ENCODE results near the gene NT5C2. TPM values are rescaled to one million over a fixed set of nuclear protein-coding genes. Genes with fewer than 3 reads are reported as not detected.
A peak's percentile ranks its signal among the peaks of the same experiment; 100 is the strongest.
"Not testable (repeated sequence)": the region's sequence is repeated elsewhere in the genome, so short reads cannot be mapped to it uniquely, and the experiment has no call there.

NT5C2 gene
- total RNA-seq, 1 donor from 2014 or later = 92.6 TPM

DNA sequence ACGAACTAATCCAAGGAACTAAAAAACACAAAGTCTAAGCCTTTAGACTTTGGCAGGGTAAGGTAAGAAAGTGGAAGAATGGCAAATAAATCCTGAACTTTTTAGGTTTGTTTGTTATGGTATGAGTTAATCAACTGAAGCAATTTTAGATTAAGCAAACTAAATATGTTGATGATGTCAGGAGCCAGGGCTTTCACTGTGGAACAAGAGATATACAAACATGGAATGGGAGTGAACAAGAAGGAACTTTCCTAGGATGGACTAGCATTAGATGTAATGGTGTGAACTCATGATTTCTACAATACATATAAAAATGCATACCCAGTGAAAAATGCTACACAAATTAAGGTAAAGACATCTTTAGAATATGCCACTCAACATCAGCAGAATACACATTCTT, 35.8 kb downstream of the NT5C2 start:
- no peak for DNase-seq

DNA sequence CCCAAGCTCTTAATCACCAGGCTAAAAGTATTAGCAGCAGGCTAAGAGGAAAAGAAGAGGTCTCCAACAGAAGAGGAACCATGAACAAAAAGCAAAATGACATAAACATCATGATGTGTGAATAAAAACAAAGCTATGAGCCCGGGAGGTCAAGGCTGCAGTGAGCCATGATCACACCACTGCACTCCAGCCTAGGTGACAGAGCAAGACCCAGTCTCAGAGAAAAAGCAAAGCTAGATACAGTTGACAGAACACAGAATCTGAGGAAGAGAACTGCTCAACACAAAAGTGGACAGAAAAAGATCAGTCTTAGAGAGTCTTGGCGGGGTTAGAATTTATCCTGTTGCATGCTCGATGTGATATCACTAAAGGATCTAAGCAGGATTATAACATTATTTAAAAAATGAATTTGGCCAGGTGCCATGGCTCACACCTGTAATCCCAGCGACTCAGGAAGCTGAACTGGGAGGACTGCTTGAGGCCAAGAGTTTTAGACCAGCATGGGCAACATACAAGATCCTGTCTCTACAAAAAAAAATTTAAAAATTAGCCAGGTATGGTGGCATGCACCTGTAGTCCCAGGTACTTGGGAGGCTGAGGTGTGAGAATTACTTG, 37.5 kb downstream of the NT5C2 start:
- no peak for DNase-seq

DNA sequence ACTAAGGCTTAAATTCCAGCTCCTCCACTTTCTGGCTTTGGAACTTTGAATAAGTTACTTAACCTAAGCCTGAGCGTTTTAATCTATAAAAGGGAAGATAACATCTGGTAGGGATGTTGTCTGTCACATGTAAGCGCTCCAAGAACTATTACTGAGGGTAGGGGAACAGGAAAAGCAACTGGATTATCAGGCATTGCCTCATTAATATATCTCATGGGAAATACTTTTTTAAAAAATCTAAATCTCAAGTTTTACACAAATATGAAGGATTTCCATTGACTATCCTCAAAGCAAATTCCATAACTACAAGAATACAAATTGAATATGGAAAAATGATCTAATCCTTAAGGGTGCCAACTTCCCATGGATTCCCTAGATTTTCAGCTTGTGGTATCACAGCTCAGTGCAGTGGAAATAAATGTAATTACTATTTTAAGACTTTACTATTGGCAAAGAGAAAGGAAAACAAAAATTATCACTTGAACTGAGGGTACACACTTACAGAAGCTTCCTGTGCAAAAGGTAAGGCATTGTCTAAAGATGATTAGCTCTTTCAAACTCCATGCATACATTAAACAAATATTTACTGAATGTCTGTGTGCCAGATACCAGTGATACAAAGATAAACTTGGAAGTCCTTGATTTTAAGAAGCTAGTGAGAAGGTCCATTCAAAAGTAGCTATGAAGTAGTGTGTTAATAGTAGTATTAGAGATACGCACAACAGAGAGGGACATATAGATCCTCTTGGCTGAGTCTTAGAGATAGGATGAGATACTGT, 38.4 kb downstream of the NT5C2 start:
- peak; percentile 82 for DNase-seq

DNA sequence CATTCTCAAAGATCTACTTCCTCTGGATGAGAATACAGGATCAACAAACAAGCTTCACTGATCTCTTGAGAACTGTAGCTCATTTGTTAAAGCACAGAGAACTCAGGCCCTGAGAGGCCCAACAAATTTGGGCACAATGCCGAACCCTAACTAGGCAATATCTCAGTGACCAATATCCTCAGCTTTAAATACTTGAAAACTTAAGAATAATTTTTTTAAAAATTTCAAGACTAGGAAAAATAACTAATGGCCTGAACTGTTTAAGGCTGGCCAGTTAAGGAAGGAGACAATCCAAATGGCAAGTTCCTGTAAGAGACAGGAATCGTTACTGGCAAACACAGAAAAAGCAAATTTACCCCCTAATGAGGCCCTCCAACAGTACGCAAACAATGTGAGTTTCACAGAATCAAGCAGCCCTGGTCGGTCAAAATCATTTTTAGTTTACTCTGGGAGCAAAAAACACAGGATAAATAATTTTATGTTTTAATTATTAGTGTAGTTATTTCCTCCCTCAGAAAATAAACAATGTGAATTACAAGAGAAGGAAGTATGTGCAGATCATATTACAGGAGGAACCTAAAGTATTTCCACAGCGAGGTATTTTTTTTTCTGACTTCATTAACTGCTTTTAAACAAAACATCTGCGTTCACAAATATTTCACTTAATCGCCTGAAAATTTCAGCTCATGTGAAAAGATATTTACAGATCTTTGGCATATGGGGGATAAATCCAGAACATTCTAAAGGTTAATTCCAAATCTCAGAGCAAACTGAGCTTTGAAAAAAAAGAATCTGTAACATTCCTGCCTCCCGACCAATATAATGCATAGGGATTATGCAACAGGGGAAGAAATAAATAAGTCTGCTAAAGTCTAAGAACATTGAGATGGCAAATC, 39.5 kb downstream of the NT5C2 start:
- peak; percentile 72 for DNase-seq

DNA sequence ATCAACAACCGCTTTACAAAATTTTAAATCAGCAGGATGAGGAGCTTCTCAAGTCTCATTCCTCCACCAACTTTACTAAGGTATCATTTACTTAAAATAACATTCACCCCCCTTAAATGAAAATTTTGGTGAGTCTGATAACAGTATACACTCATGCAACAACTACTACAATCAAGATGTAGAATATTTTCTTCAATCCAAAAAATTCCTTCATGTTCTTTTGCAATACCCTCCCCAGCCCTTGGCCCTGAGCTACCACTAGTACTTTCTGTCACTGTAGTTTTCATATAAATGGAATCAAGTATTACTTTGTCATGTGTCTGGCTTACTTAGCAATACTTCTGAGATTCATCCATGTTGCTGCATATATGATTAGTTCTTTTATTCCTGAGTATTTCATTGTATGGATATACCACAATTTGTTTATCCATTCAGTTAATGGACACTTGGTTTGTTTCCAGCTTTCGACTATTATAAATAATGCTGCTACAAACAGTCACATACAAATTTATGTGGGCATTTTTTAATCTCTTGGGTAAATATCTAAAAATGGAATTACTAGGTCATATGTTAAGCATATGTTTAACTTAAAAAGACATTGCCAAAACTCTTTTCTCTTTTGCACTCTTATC, 43.0 kb downstream of the NT5C2 start:
- DNase-seq = no peak

DNA sequence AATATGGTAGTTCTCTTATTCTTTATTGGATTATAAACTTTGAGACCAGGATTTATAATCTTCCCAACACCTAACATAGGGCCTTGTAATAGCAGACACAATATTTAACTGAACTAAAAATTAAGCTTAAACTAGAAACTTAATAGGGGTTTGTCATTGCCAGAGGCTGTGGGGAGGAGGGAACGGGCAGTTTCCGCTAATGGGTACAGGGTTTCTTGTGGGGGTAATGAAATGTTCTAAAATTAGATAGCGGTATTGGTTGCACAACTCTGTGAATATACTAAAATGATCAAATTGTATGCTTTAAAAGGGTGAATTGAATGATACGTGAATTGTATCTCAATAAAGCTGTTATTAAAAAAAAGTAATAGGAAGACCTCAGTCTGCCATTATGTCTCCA, 45.4 kb downstream of the NT5C2 start:
- no peak for DNase-seq

DNA sequence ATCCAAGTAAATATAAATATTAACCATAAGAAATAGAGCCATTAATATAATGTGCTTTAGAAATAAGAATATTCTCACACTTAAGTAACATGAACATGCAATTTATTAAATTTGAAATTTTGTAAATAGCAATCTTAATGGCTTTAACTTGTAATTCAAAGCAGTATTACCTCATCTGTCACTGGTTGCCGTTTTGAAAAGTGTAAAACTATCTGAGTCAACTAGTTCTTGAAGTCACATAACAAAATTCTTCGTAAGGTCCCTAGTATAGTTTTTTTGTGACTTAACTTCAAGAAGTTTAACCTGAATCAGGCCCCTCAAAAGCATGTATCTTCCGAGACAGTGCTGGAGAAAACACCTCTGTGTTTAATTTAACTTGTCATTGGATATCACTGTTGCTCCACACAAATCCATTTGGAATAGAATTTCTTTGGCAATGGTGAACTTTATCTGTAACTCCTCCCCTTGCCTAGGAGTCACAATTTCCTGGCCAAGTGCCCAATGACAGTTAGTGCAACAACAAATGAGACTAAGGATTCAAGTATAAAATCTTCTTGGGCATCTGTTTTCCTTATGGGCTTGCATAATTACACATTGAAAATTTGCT, 47.1 kb downstream of the NT5C2 start:
- DNase-seq = peak; percentile 97

DNA sequence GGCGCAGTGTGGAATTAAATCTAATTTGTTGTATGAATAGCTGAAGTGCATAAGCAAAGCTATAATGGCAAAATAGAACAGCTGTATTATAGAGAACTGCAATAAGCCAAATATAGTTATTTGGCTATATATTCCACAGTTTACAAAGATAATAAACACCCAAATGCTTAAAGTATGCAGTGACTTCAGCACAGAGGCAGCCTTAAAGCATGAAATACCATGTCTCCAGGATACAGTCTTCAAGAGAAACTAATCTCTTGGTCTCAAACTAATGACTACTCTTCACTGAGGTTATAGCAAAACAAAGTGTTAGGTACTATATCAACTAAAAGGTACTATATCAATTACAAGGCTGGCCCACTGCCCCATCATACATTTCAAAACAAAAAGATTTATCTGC, 48.0 kb downstream of the NT5C2 start:
- peak; percentile 40 for DNase-seq

DNA sequence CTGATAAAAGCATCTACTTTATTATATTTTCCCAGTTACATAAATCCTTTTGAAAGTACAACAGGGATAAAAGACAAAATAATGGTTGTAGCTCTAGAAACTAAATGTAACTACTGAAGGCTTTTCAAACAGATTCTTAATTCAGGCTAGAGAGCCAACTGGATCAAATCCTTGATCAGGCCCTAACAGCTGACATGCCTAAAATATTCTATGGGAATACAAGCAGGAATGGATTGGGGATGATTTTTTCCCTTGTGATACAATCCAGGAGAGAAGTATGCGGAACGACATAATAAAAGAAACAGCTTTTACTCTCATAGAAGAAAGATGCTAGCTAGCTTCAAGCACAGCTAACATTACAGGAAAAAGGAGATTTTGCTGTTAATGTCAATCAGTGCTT, 49.0 kb downstream of the NT5C2 start:
- DNase-seq = peak; percentile 26

DNA sequence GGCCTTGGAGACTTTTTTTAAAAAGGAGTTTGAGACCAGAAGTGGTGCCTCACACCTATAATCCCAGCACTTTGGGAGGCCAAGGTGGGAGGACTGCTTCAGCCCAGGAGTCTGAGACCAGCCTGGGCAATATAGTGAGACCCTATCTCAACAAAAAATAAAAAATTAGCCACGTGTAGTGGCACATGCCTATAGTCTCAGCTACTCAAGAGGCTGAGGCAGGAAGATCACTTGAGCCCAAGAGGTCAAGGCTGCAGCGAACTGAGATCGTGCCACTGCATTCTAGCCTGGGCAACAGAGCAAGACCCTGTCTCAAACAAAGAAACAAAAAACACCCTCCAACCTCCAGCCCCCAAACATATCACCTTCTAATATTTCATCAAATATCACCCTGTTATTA, 49.4 kb downstream of the NT5C2 start:
- DNase-seq = not testable (repeated sequence)

DNA sequence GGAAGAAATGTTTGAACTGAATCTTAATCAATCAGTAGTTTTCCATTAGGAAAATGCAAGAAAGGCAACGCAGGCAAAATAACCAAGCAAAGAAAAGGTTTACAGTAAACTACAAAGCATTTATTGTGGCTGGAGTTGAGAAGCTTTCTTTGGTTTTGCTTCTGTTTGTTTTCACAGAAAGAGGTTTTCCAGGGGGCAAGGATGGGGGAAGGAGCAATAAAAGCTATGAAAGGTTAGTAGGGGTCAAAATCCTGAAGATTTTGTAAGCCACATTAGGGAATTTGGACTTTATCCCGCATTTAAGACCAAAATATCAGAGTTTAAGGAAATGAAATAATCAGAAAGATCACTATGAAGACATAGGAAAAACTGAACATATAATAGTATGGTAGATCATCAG, 51.1 kb downstream of the NT5C2 start:
- no peak for DNase-seq

DNA sequence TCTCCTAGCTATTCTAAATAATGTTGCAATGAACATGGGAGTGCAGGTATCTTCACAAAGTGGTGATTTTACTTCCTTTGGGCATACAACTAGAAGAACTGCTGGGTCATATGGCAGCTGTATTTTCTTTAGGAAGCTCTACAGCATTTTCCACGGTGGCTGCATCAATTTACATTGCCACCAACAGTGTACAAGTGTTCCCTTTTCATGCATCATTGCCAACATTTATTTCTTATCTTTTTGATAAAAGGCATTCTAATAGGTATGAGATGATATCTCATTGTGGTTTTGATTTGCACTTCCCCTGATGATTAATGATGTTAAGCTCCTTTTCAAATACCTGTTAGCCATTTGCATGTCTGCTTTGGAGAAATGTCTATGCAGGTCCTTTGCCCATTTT, 52.6 kb downstream of the NT5C2 start:
- no peak for DNase-seq

DNA sequence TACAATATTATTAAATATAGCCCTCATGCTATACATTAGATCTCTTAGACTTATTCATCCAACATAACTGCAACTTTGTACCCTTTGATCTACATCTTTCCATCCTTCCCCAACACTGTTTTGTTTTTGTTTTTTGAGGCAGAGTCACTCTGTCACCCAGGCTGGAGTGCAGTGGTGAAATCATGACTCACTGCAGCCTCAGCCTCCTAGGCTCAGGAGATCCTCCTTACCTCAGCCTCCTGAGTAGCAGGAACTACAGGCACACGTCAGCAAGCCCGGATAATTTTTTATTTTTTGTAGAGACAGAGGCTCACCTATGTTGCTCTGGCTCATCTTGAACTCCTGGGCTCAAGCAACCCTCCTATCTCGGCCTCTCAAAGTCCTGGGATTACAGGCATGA, 53.3 kb downstream of the NT5C2 start:
- DNase-seq = no peak

DNA sequence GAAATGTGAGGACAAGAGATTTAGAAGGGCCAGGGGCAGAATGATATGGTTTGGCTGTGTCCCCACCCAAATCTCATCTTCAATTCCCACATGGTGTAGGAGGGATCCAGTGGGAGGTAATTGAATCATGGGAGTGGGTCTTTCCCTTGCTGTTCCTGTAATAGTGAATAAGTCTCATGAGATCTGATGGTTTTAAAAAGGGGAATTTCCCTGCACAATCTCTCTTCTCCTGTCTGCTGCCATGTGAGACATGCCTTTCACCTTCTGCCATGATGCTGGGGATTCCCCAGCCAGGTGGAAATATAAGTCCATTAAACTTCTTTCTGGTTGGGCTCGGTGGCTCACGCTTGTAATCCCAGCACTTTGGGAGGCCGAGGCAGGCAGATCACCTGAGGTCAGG, 57.9 kb downstream of the NT5C2 start:
- not testable (repeated sequence) for DNase-seq

DNA sequence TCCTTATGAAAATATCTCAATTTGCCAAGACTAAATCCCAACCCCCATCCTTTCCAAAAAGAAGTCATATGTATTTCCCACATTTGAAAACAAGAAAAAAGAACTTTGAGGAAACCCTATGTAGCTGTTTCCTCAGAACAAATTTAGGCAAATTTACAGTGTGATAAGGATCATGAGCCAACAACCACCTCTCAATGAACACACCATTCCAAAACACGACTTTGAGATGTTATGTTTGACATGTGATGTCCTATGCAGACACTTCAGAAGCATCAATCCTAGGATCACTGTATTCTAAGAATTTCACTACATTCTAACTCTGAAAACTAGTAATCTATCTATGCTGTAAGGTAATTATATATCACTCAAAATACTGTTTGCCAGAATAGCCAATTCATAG, 62.2 kb downstream of the NT5C2 start:
- no peak for DNase-seq

DNA sequence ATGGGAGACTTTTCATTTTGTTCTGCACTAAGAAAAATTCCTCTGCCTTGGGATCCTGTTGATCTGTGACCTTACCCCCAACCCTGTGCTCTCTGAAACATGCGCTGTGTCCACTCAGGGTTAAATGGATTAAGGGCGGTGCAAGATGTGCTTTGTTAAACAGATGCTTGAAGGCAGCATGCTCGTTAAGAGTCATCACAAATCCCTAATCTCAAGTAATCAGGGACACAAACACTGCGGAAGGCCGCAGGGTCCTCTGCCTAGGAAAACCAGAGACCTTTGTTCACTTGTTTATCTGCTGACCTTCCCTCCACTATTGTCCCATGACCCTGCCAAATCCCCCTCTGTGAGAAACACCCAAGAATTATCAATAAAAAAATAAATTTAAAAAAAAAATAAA, 62.9 kb downstream of the NT5C2 start:
- DNase-seq = not testable (repeated sequence)

DNA sequence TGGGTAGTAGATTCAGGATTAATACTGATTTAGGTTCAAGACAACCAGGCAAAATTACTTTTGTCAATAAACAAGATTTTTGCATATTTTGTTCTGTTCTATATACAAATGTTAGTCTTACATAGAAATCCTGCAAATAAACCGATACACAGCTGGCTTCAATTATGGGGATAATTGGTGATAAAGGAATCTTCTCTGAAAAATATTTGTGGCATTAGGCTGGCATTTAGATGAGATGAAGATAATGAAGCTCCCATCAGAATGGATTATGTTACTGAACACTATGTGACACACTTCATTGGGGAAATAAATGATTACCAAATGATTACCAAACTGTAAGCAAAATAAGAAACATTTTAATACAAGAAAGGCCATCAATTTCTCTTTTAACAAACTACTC, 65.8 kb downstream of the NT5C2 start:
- DNase-seq = no peak

DNA sequence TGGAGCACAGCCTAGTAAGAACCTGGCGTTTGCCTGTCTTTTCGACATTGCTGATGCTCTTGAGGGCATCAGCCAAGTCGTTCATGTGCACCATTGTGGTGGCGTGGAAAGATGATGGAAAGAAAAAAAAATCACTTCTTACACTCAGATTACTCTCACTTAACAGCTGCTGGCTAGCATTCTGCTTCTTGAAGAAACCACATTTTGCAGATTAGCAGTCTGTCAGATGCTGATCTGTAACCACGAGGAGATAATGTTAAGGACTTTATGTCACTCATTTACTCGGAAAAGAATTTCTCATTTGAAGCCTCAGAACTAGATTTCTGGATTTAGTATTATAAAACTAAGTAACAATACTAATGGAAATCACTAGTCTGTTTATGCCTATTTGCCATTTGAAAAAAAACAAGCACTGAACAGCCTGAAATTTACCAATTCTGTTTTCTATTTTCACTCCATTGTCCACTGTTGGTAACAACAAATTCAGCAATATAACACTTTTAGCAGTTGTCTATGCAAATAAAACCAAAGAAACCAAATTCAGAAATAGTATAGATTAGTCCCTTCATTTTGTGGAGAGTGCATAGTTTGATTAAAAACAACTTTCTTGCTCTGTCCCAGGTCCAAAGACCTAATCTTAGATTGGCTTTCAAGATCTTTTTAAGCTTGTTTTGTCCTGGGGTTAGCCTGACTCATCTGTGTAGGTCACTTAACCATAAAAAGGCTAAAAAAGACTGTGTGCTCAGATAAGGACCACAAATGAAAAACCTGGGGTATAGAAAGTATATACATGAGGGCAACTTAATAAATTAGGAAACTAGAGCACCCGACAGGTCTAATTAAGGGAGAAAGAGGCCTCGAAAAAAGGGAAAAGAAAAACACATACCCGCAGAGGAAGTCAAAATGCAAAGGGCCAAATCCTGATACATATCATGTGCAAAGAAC, 67.5 kb downstream of the NT5C2 start:
- DNase-seq = no peak

DNA sequence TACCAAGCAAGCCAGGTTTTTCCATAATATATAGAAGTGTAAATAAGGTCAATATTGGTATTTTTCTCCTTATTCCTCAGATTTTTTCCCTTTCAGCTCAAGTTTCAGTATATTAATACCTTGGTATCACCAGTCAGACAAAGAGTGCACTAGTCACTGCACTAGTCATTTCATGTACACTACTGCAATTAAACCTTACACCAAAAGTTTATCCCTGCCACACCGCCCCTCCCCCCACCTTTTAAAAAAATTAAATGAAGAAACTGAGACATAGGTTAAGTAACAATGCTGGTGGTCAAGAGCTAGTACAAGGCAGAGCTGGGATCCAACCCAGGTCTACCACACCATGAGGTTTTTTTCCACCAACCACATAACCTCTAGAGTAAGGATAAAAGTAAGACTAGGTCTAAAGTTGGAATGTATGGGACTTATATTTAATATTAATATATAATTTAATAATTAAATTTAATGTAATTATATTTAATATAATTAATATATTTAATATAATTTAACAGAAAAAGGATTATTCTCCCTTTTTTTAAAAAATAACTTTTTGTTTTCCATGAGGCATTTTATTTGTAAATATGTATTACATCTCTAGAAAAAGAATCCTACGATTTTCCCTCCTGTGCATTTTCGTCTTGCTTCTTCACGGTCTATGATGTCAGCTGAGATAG, 68.5 kb downstream of the NT5C2 start:
- no peak for DNase-seq

DNA sequence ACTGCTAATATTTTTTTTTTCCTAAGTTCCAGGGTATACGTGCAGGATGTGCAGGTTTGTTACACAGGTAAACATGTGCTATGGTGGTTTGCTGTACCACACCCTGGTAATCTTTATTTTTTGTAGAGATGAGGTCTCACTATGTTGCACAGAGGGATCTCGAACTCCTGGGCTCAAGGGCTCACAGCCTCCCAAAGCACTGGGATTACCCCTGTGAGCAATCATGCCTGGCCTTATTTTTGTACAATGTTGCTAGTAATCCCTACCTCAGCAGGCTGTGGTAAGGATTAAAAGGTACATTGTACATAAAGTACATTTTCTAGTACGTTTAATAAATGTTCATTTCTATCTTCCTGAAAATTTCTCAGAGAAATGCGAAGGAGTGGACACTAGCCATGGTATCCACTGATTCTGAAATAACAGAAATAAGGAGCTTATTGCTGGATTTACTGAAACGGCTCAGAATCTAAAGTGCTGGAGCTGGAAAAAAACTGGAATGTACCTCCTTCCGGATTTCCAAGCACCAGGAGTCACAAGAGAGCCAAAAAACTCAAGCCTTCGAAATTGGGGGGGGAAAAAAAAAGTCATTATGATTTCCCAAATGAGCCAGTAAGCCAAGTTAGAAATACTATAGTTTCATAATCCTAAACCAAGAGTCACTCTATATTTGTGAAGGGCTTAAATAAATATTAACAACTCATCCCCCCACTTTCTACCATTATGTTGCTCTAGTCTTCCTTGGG, 69.6 kb downstream of the NT5C2 start:
- DNase-seq = no peak

Data from skin of body (tissue), 2 donors.